IMR-90 (cell line): ENCODE measurements around the gene HGFAC. TPM values are rescaled to one million over a fixed set of nuclear protein-coding genes. Genes with fewer than 3 reads are reported as not detected.

ENCODE experiments used
- ATAC-seq: fragments of 200-7000 bp; cut with Tn5 transposase; 2 replicates; pipeline ENCODE4 v1.9.1; 2020; ENCODE audit warnings: low read depth, mild to moderate bottlenecking, moderate library complexity
- BruUV-seq: library from RNA; stranded (reverse); fragments of 400-500 nt; replicated peaks from 2 replicates; lab custom pipeline; 2021; lab: Mats Ljungman, UMichigan
- CTCF ChIA-PET: fragments of 300-600 bp; formaldehyde crosslinking; extraction: SDS; loops from one replicate; lab custom pipeline; 2021; ENCODE audit warnings: antibody characterized with exemption; lab: Yijun Ruan, JAX
- POLR2A ChIA-PET: fragments of 300-600 bp; sonication (Branson Sonifier 250); formaldehyde crosslinking; loops from one replicate; lab custom pipeline; 2022; ENCODE audit warnings: antibody characterized with exemption; ENCODE audit not compliant: unreplicated experiment; lab: Charles Lee
- DNase-seq: peaks from one replicate; pipeline ENCODE4 v3.0.0; 2013
- H2AFZ ChIP-seq: replicated peaks from 2 replicates; pipeline ENCODE3; 2013; ENCODE audit warnings: low read length, mild to moderate bottlenecking; ENCODE audit not compliant: poor library complexity
- H2AK5ac ChIP-seq: 2 replicates; pipeline ENCODE4 v1.6.1; 2013; ENCODE audit warnings: low read depth, low read length, inconsistent platforms
- H2AK9ac ChIP-seq: replicated peaks from 2 replicates; pipeline ENCODE3; 2013; ENCODE audit warnings: mild to moderate bottlenecking, low read depth, low read length, moderate library complexity; ENCODE audit not compliant: poor library complexity
- H2BK120ac ChIP-seq: 2 replicates; pipeline ENCODE4 v1.6.1; 2013; ENCODE audit warnings: low read depth, low read length, inconsistent platforms
- H2BK15ac ChIP-seq: 3 replicates; pipeline ENCODE4 v1.6.1; 2013; ENCODE audit warnings: low read depth, low read length, inconsistent platforms
- H2BK20ac ChIP-seq: 2 replicates; pipeline ENCODE4 v1.6.1; 2013; ENCODE audit warnings: low read depth, mild to moderate bottlenecking, inconsistent platforms, low read length, moderate library complexity
- H2BK5ac ChIP-seq: 2 replicates; pipeline ENCODE4 v1.6.1; 2013; ENCODE audit warnings: mild to moderate bottlenecking, low read depth, low read length, inconsistent platforms; ENCODE audit not compliant: poor library complexity, severe bottlenecking
- H3K14ac ChIP-seq: replicated peaks from 2 replicates; pipeline ENCODE4 v1.6.1; 2013; ENCODE audit warnings: low read depth, low read length, inconsistent platforms
- H3K18ac ChIP-seq: 2 replicates; pipeline ENCODE4 v1.6.1; 2013; ENCODE audit warnings: low read depth, low read length, control low read depth
- H3K23ac ChIP-seq: 2 replicates; pipeline ENCODE4 v1.6.1; 2013; ENCODE audit warnings: low read depth, low read length, inconsistent platforms
- H3K27ac ChIP-seq: 2 replicates; pipeline ENCODE4 v1.5.1; 2013; ENCODE audit warnings: mild to moderate bottlenecking, control low read depth, low read length; ENCODE audit not compliant: insufficient read depth
- H3K27me3 ChIP-seq: 2 replicates; pipeline ENCODE4 v1.6.1; 2013; ENCODE audit warnings: low read length; ENCODE audit not compliant: control insufficient read depth, insufficient read depth
- H3K36me3 ChIP-seq: 2 replicates; pipeline ENCODE4 v1.6.1; 2013; ENCODE audit warnings: low read length, mixed read lengths; ENCODE audit not compliant: control insufficient read depth, insufficient read depth
- H3K4ac ChIP-seq: 2 replicates; pipeline ENCODE4 v1.6.1; 2013; ENCODE audit warnings: low read depth, low read length, inconsistent platforms
- H3K4me1 ChIP-seq: 2 replicates; pipeline ENCODE4 v1.6.1; 2013; ENCODE audit warnings: low read length, mixed read lengths; ENCODE audit not compliant: control insufficient read depth, insufficient read depth
- H3K4me2 ChIP-seq: 2 replicates; pipeline ENCODE4 v1.6.1; 2013; ENCODE audit warnings: low read depth, mild to moderate bottlenecking, control low read depth, low read length, moderate library complexity
- H3K4me3 ChIP-seq: 2 replicates; pipeline ENCODE4 v1.5.1; 2013; ENCODE audit warnings: low read depth, mild to moderate bottlenecking, control low read depth, low read length, moderate library complexity; ENCODE audit not compliant: insufficient read depth
- H3K56ac ChIP-seq: 2 replicates; pipeline ENCODE4 v1.6.1; 2013; ENCODE audit warnings: low read length, inconsistent platforms; ENCODE audit not compliant: insufficient read depth; ENCODE audit errors: extremely low read depth
- H3K79me1 ChIP-seq, 2 experiments: 2 replicates each; pipeline ENCODE4 v1.6.1; 2013; ENCODE audit warnings: low read length in 2 of 2, inconsistent platforms in 1 of 2, low read depth in 1 of 2
- H3K9ac ChIP-seq: 2 replicates; pipeline ENCODE4 v1.6.1; 2013; ENCODE audit warnings: low read depth, low read length, control low read depth
- H3K9me1 ChIP-seq: 2 replicates; pipeline ENCODE4 v1.6.1; 2013; ENCODE audit warnings: low read length, inconsistent platforms; ENCODE audit not compliant: insufficient read depth
- H3K9me3 ChIP-seq: 2 replicates; pipeline ENCODE4 v1.6.1; 2013; ENCODE audit warnings: low read length; ENCODE audit not compliant: control insufficient read depth, insufficient read depth
- H4K20me1 ChIP-seq: 2 replicates; pipeline ENCODE4 v1.6.1; 2013; ENCODE audit warnings: low read length, inconsistent platforms; ENCODE audit not compliant: insufficient read depth
- H4K5ac ChIP-seq: 2 replicates; pipeline ENCODE4 v1.6.1; 2013; ENCODE audit warnings: mild to moderate bottlenecking, low read depth, low read length, control low read depth
- H4K8ac ChIP-seq, 2 experiments: 2 replicates each; pipeline ENCODE4 v1.6.1; 2013; ENCODE audit warnings: low read depth in 2 of 2, low read length in 2 of 2, control low read depth in 1 of 2, inconsistent platforms in 1 of 2
- H4K91ac ChIP-seq: 2 replicates; pipeline ENCODE4 v1.6.1; 2013; ENCODE audit warnings: low read depth, low read length, inconsistent platforms; ENCODE audit not compliant: insufficient read depth
- WGBS, 2 experiments: methylation state at CpG; one replicate each; pipeline versions ENCODE4 v1.1.5 to v1.1.7; 2013; ENCODE audit warnings: missing lambda C conversion rate in 2 of 2; ENCODE audit not compliant: insufficient read length in 1 of 2; ENCODE audit errors: extremely low coverage in 2 of 2; 5-methylcytosine and 5-hydroxymethylcytosine counted together
- dilution Hi-C: fragments of 300-500 bp; cut with HindIII; formaldehyde crosslinking; loops from one replicate; pipeline ENCODE4 v1.14.3; 2018; ENCODE audit warnings: low sequenced_read_pairs; ENCODE audit not compliant: unreplicated experiment
- in situ Hi-C: fragments of 300-500 bp; cut with MboI; formaldehyde crosslinking; loops from 3 replicates; pipeline ENCODE4 v1.14.3; 2019; ENCODE audit warnings: low sequenced_read_pairs, inconsistent platforms, mixed read lengths
- intact Hi-C: fragments of 100-400 bp; cut with micrococcal nuclease; formaldehyde crosslinking; loops from 2 replicates; pipeline ENCODE4 v1.10.0; 2022
- polyA plus RNA-seq, 3 experiments: library from polyadenylated mRNA; depleted of rRNA; stranded (reverse); fragments of >200 nt; gene quantifications; 2 replicates each; pipeline ENCODE4 v1.2.3, GENCODE V29; 2012; ENCODE audit warnings: low replicate concordance in 1 of 3
- total RNA-seq: library from RNA; depleted of rRNA; stranded (reverse); fragments of >200 nt; gene quantifications from 2 replicates; pipeline ENCODE4 v1.2.3, GENCODE V29; 2012
- TF ChIP-seq, protein P1 (sequence below): fragments of 150-350 bp; IDR thresholded peaks from 2 replicates; pipeline ENCODE4 v1.6.1; 2016; ENCODE audit warnings: low read depth, mild to moderate bottlenecking, low read length, moderate library complexity, borderline replicate concordance

HGFAC gene
- total and polyA plus RNA-seq, 2 of the 4 experiments (the other 2 are of a cell fraction) = 0.05 TPM; not detected in 1

DNA sequence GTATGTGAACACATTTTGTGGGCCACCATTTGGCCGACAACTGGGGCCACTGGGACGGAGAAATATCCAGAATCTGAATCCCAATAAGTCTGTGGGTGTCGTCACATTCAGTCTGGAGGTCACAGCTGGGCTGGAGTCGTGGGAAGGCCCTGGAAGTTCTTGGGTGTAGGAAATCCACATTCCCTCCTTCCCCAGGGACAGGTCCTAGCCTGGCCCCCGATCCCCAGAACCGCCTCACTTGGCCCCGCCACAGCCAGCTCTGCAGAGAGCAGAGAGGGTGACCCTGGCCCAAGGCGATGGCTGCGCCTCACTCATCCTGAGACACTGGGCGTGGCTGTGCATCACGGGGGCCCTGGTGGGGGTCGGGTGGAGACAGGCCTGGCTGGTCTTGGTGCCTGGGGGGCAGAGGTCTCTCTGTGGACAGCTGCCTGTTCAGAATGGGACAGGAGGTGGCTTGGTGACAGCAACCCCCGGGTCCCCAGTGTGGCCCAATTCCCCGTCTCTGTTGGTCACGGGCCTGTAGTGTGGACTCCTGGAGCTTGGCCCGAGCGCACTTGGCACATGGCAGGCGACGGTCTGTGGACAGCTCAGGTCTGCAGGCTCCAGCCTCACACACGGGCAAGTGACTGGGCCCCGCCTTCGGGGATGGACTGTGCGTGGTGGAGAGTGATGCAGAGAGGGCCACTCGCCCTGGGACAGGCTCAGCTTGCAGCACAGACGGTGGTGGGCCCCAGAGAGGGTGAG lies 37.8 kb downstream of the HGFAC start:
- Histone ChIP-seq H4K20me1 (no peaks in the 10 kb centered on the region), H3K4ac (no peak overlapping the region), H3K14ac (no peak overlapping the region), H3K9me3 (no peaks in the 10 kb centered on the region), H3K4me1 (no peaks in the 10 kb centered on the region), H2AFZ (no peak overlapping the region), H3K56ac (no peak overlapping the region), H2BK5ac (no peak overlapping the region), H2BK120ac (no peak overlapping the region), H2BK20ac (no peak overlapping the region), H3K79me1 (no peaks in the 10 kb centered on the region), H3K27me3 (peaks cover 50% of the 10 kb centered on the region), H3K4me2 (no peak overlapping the region), H4K91ac (no peak overlapping the region), H3K18ac (no peak overlapping the region), H2BK15ac (no peak overlapping the region), H3K27ac (no peak overlapping the region), H3K4me3 (no peak overlapping the region), H2AK9ac (no peak overlapping the region), H3K36me3 (no peaks in the 10 kb centered on the region), H2AK5ac (no peak overlapping the region), H4K5ac (no peak overlapping the region), H3K9me1 (no peaks in the 10 kb centered on the region), H3K23ac (no peak overlapping the region), H4K8ac (no peak overlapping the region), H3K9ac (no peak overlapping the region)
- TF ChIP-seq, protein P1, sequence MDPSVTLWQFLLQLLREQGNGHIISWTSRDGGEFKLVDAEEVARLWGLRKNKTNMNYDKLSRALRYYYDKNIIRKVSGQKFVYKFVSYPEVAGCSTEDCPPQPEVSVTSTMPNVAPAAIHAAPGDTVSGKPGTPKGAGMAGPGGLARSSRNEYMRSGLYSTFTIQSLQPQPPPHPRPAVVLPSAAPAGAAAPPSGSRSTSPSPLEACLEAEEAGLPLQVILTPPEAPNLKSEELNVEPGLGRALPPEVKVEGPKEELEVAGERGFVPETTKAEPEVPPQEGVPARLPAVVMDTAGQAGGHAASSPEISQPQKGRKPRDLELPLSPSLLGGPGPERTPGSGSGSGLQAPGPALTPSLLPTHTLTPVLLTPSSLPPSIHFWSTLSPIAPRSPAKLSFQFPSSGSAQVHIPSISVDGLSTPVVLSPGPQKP = no peak
- intact Hi-C loops = loop anchor here (1.0 to 5.0 kb wide), 4 partner anchors 133 to 372 kb away; no protein-coding TSS in a partner anchor
- DNase-seq (no peak), ATAC-seq (no peak)
- in situ Hi-C loops = no loop called here
- 73% methylated on average over 12 of the region's 25 CpGs; no CpG with 5 or more reads in 1 of the 2 experiments for WGBS, 2 experiments
- dilution Hi-C loops = no loop called here
- ChIA-PET POLR2A (no interaction called here), CTCF (interaction anchor here (1.0 to 1.3 kb wide), 4 partner anchors 8 to 133 kb away, joined by 3 to 9 read pairs (median 5); no protein-coding TSS in a partner anchor)
- BruUV-seq = no TSS peak
